GM12878 (cell line): ENCODE results near the gene PLEKHM1. TPM values are rescaled to one million over a fixed set of nuclear protein-coding genes. Genes with fewer than 3 reads are reported as not detected.
"Not testable (repeated sequence)": the region's sequence is repeated elsewhere in the genome, so short reads cannot be mapped to it uniquely, and the experiment has no call there.

Experiments
- ATAC-seq: fragments of 200-7000 bp; cut with Tn5 transposase; 3 replicates; pipeline ENCODE4 v1.9.1; 2020; ENCODE audit warnings: mild to moderate bottlenecking, moderate library complexity
- BruUV-seq: library from RNA; stranded (reverse); fragments of 400-500 nt; replicated peaks from 2 replicates; lab custom pipeline; 2021; lab: Mats Ljungman, UMichigan
- CTCF ChIA-PET: fragments of 300-600 bp; sonication (Branson Sonifier 250); formaldehyde crosslinking; extraction: SDS; loops from one replicate; lab custom pipeline; 2021; ENCODE audit warnings: inconsistent platforms; lab: Yijun Ruan, JAX
- POLR2A ChIA-PET: fragments of 350-600 bp; formaldehyde crosslinking; extraction: SDS; loops from one replicate; lab custom pipeline; 2021; ENCODE audit warnings: inconsistent platforms; lab: Charles Lee
- RAD21 ChIA-PET: fragments of 300-600 bp; sonication (Branson Sonifier 250); formaldehyde crosslinking; loops from one replicate; lab custom pipeline; 2023; ENCODE audit warnings: antibody characterized with exemption; ENCODE audit not compliant: unreplicated experiment; lab: Charles Lee
- SMC1A ChIA-PET: fragments of 300-600 bp; sonication (Branson Sonifier 250); formaldehyde crosslinking; loops from one replicate; lab custom pipeline; 2023; ENCODE audit not compliant: unreplicated experiment, uncharacterized antibody; lab: Charles Lee
- DNase-seq: peaks from one replicate; pipeline ENCODE4 v3.0.0-alpha.2; 2011; ENCODE audit warnings: low read depth, low spot score
- FAIRE-seq: peaks from 3 replicates; lab custom pipeline; 2011; peaks lifted over from hg19 to GRCh38; lab: Jason Lieb, UNC
- H2AFZ ChIP-seq: 2 replicates; pipeline ENCODE4 v1.6.0; 2011; ENCODE audit warnings: low read depth, low read length, control low read depth; ENCODE audit not compliant: control insufficient read depth
- H3K27ac ChIP-seq: 2 replicates; pipeline ENCODE4 v1.5.1; 2011; ENCODE audit warnings: control low read depth; ENCODE audit not compliant: control insufficient read depth, insufficient read depth
- H3K27me3 ChIP-seq, 2 experiments: replicated peaks in 1 of 2; 2 replicates each; pipeline versions ENCODE4 v1.6.0 to v1.6.1; 2011; ENCODE audit warnings: low read length in 1 of 2; ENCODE audit not compliant: control insufficient read depth in 2 of 2, insufficient read depth in 2 of 2
- H3K36me3 ChIP-seq, 2 experiments: 2 replicates each; pipeline ENCODE4 v1.5.1; 2011; ENCODE audit warnings: low read length in 1 of 2; ENCODE audit not compliant: control insufficient read depth in 2 of 2, insufficient read depth in 2 of 2
- H3K4me1 ChIP-seq: 2 replicates; pipeline ENCODE4 v1.6.1; 2011; ENCODE audit warnings: mild to moderate bottlenecking, low read length, moderate library complexity, mixed read lengths; ENCODE audit not compliant: control insufficient read depth, insufficient read depth
- H3K4me2 ChIP-seq: 2 replicates; pipeline ENCODE4 v1.6.0; 2011; ENCODE audit warnings: control low read depth; ENCODE audit not compliant: control insufficient read depth, insufficient read depth
- H3K4me3 ChIP-seq: fragments of 200-600 bp; sonication (generic); 2 replicates; pipeline ENCODE4 v1.5.1; 2016
- H3K79me2 ChIP-seq: 2 replicates; pipeline ENCODE4 v1.6.0; 2011; ENCODE audit warnings: low read length; ENCODE audit not compliant: control insufficient read depth, insufficient read depth
- H3K9ac ChIP-seq: 2 replicates; pipeline ENCODE4 v1.8.0; 2011; ENCODE audit warnings: low read length, control low read depth, mixed read lengths; ENCODE audit not compliant: control insufficient read depth, insufficient read depth
- H3K9me3 ChIP-seq: replicated peaks from 3 replicates; pipeline ENCODE4 v1.5.1; 2011; ENCODE audit warnings: mild to moderate bottlenecking, low read length; ENCODE audit not compliant: control insufficient read depth, insufficient read depth
- H4K20me1 ChIP-seq: 2 replicates; pipeline ENCODE4 v1.6.0; 2011; ENCODE audit not compliant: control insufficient read depth, insufficient read depth
- WGBS: methylation state at CpG from one replicate; pipeline ENCODE4 v1.1.6; 2016; ENCODE audit warnings: low lambda C conversion rate; ENCODE audit not compliant: insufficient replicate concordance, insufficient coverage; ENCODE audit errors: missing lambda C conversion rate; 5-methylcytosine and 5-hydroxymethylcytosine counted together
- in situ Hi-C: fragments of 300-500 bp; cut with MboI; formaldehyde crosslinking; loops from 9 replicates; pipeline ENCODE4 v1.14.3; 2018; ENCODE audit warnings: mixed read lengths
- intact Hi-C: fragments of 100-400 bp; cut with micrococcal nuclease; formaldehyde crosslinking; loops from one replicate; pipeline ENCODE4 v1.14.2; 2022; ENCODE audit not compliant: unreplicated experiment
- polyA plus RNA-seq, 11 experiments: library from polyadenylated mRNA; depleted of rRNA in 4 of 11; unstranded in 6 of 11; stranded (reverse) in 5 of 11; fragments of >200 nt; fragmentation: Nextera tagmentation in 4 of 11; fragmentation: Illumina TruSeq in 1 of 11; extraction: Ambion mirVana in 4 of 11; extraction: Trizol in 1 of 11; gene quantifications; 1 replicate in 1 of 11; 2 replicates in 10 of 11; pipeline versions ENCODE4 v1.2.1 to v1.2.3, GENCODE V29; 2011 to 2016; ENCODE audit warnings: inconsistent platforms in 2 of 11, missing spikeins in 2 of 11, low read depth in 1 of 11
- total RNA-seq, 4 experiments: library from RNA; depleted of rRNA in 3 of 4; stranded (reverse); fragments of >200 nt in 3 of 4; fragmentation: Illumina TruSeq in 1 of 4; extraction: Trizol in 1 of 4; gene quantifications; 2 replicates each; pipeline versions ENCODE4 v1.2.1 to v1.2.3, GENCODE V29; 2013 to 2021

PLEKHM1 gene
- total and polyA plus RNA-seq, 10 of the 15 experiments (the other 5 are each of a cell fraction or from before 2014, with no cell fraction given) = 0.21 to 27.8 (median 9.4) TPM

DNA sequence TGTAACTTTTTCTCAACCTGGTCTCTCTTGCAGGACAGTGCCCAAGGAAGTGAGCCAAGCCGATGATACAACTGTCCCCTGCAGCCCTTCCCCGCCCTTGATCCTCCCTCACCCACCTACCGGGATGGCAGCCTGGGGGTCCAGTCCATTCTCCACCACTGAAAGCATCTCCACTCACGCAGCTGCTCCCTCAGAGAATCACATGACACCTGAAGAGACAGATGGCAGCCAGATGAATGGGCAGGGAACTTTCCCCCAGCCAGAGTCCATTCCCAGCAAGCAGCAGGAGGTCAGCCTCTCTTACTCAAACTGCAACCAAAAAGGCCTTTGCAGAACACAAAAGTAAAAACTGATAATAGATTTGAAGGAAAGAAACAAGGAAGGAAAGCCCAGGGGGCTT lies 8.2 kb downstream of the PLEKHM1 start:
- H3K27me3 ChIP-seq, POLR2A ChIA-PET, intact Hi-C loops, FAIRE-seq, H3K4me1 ChIP-seq, H3K4me2 ChIP-seq, CTCF ChIA-PET, H3K36me3 ChIP-seq, BruUV-seq, H3K9me3 ChIP-seq, ATAC-seq, DNase-seq, H3K79me2 ChIP-seq, H3K27ac ChIP-seq, H4K20me1 ChIP-seq, SMC1A ChIA-PET, RAD21 ChIA-PET, H2AFZ ChIP-seq, H3K4me3 ChIP-seq, in situ Hi-C loops, H3K9ac ChIP-seq: not testable (repeated sequence)
- WGBS = no CpG with 5 or more reads among the region's 4 CpGs

GRCh38 chr17:45475436-45475835 lies 15.1 kb downstream of the PLEKHM1 start:
- POLR2A ChIA-PET, intact Hi-C loops, H3K27ac ChIP-seq, H3K4me3 ChIP-seq, BruUV-seq, H2AFZ ChIP-seq, H4K20me1 ChIP-seq, CTCF ChIA-PET, H3K4me2 ChIP-seq, H3K9ac ChIP-seq, RAD21 ChIA-PET, in situ Hi-C loops, H3K79me2 ChIP-seq, ATAC-seq, H3K9me3 ChIP-seq, DNase-seq, H3K4me1 ChIP-seq, SMC1A ChIA-PET, H3K27me3 ChIP-seq, H3K36me3 ChIP-seq, FAIRE-seq: not testable (repeated sequence)
- 90% methylated on average over 13 of the region's 14 CpGs for WGBS

DNA sequence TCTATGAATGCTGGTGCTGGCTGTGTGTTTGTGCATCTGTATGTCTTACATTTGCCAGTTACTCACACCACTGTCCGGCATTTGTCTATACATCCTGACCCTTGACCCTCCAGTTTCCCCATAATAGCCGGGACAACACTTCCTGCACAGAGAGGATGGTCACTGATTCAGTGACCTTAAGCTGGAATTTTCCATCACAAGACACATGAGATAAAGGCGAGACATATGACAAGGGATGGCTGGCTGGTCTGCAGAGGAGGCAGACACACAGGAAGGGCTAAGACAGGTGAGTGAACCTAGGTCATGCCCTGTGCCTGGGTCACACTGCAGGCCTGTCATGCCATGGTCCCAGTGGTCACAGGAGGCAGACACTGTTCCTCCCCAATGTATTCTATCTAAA lies 18.3 kb downstream of the PLEKHM1 start:
- H3K79me2 ChIP-seq, intact Hi-C loops, H2AFZ ChIP-seq, H4K20me1 ChIP-seq, CTCF ChIA-PET, in situ Hi-C loops, FAIRE-seq, DNase-seq, H3K9me3 ChIP-seq, H3K27ac ChIP-seq, H3K9ac ChIP-seq, H3K36me3 ChIP-seq, ATAC-seq, SMC1A ChIA-PET, H3K4me1 ChIP-seq, RAD21 ChIA-PET, H3K4me2 ChIP-seq, H3K4me3 ChIP-seq, H3K27me3 ChIP-seq, BruUV-seq: not testable (repeated sequence)
- POLR2A ChIA-PET = interaction anchor here (0.6 kb wide), 1 partner anchor 526 kb away, joined by 6 read pairs; no protein-coding TSS in a partner anchor
- 98% methylated on average over 3 of the region's 3 CpGs for WGBS

DNA sequence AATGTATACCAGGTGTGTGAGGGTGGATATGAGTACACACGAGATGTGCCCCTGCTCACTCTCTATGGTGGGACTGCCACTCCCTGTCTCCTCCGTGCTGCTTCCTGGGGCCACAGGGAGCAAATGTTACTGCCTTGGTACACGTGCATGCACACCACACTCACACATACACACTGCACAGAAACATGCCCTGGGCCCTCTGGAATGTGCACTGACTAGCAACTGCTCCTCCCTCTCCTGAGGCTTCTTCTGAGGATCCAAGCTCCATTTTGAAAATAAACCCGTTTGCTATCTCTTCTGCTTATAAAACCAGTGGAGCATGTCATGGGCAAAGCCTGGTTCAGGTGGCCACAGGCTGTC lies 21.3 kb downstream of the PLEKHM1 start:
- H3K4me3 ChIP-seq, H3K36me3 ChIP-seq, in situ Hi-C loops, H3K4me1 ChIP-seq, H3K27ac ChIP-seq, POLR2A ChIA-PET, FAIRE-seq, H3K79me2 ChIP-seq, CTCF ChIA-PET, H3K9me3 ChIP-seq, BruUV-seq, RAD21 ChIA-PET, H2AFZ ChIP-seq, DNase-seq, intact Hi-C loops, H3K27me3 ChIP-seq, ATAC-seq, H3K9ac ChIP-seq, SMC1A ChIA-PET, H3K4me2 ChIP-seq, H4K20me1 ChIP-seq: not testable (repeated sequence)
- 66% methylated on average over 4 of the region's 4 CpGs for WGBS
